ENCODE measurements around the gene NPIPB9. TPM values are rescaled to one million over a fixed set of nuclear protein-coding genes. Genes with fewer than 3 reads are reported as not detected.
"Not testable (repeated sequence)": the region's sequence is repeated elsewhere in the genome, so short reads cannot be mapped to it uniquely, and the experiment has no call there.

The NPIPB9 gene
- 0.14 TPM for polyA plus RNA-seq (2013, experiment 1 of 2)
- 0.12 TPM for polyA plus RNA-seq (2013, experiment 2 of 2)

DNA sequence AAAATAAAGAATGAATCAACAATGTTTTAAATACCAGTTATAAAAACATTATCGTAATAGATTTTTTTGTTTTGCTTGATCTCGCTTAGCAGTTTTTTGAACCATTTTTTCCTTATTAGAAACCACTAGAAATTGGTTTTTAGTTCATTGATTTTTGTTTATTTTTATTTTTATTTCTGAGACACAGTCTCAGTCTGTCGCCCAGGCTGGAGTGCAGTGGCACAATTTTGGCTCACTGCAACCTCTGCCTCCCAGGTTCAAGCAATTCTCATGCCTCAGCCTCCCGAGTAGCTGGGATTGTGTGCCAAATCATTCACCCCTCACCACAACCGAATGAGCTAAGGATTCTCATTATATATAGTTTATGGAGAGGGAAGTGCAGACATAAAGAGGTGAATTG, at the start of gene NPIPB9:
Gene NPIPB9 (plus strand): TSS at position 301 of the 400 bp plus-strand sequence.
- not testable (repeated sequence) for H3K4me3 ChIP-seq (ENCODE audit: insufficient read depth in 1 of 2, low read depth in 1 of 2, low read length in 2 of 2); H3K27ac ChIP-seq (ENCODE audit: low read length, poor library complexity, severe bottlenecking); H3K79me1 ChIP-seq (replicated peaks; ENCODE audit: low read length, poor library complexity, severe bottlenecking); H2BK120ac ChIP-seq (ENCODE audit: low read depth, low read length); H3K23ac ChIP-seq (ENCODE audit: low read length in 2 of 2); H3K9me3 ChIP-seq (ENCODE audit: control insufficient read depth, low read length); DNase-seq; H3K4me2 ChIP-seq (ENCODE audit: low read length, poor library complexity, severe bottlenecking); H3K4me1 ChIP-seq (ENCODE audit: control insufficient read depth, insufficient read depth, low read depth, low read length); H2BK12ac ChIP-seq (ENCODE audit: low read length in 2 of 2); H3K18ac ChIP-seq (ENCODE audit: low read depth in 1 of 2, low read length in 2 of 2); H2BK5ac ChIP-seq (ENCODE audit: low read depth, low read length, poor library complexity, severe bottlenecking); H3K4ac ChIP-seq (ENCODE audit: low read depth in 1 of 2, low read length in 2 of 2); H2AFZ ChIP-seq (ENCODE audit: low read depth, low read length); H3K27me3 ChIP-seq (ENCODE audit: control insufficient read depth in 1 of 2, insufficient read depth in 1 of 2, low read length in 2 of 2); H3K36me3 ChIP-seq (ENCODE audit: control insufficient read depth in 1 of 2, insufficient read depth in 2 of 2, low read depth in 1 of 2, low read length in 2 of 2); H2BK15ac ChIP-seq (ENCODE audit: low read depth, poor library complexity, severe bottlenecking); H3K9ac ChIP-seq (ENCODE audit: low read length); H4K8ac ChIP-seq (ENCODE audit: low read length); H2AK5ac ChIP-seq (ENCODE audit: low read length, severe bottlenecking); H3K14ac ChIP-seq (ENCODE audit: low read length in 2 of 2); H4K91ac ChIP-seq (ENCODE audit: low read length)
- no CpG with 5 or more reads among the region's 5 CpGs for WGBS

DNA sequence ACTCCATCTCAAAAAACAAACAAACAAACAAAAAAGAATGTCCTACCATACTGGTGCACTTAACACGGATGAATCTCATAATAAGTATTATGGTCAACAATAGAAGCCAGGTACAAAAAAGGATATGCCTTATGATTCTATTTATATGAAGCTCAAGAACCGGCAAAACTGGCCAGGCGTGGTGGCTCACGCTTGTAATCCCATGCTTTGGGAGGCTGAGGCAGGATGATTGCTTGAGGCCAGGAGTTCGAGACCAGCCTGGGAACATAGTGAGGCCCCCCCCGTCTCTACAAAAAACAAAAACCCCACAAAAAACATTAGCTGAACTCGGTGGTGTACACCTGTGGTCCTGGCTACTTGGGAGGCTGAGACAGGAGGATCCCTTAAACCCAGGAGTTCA, 47.3 kb upstream of the NPIPB9 start:
- WGBS = no CpG with 5 or more reads among the region's 7 CpGs
- not testable (repeated sequence) for H3K9ac ChIP-seq (ENCODE audit: low read length)

DNA sequence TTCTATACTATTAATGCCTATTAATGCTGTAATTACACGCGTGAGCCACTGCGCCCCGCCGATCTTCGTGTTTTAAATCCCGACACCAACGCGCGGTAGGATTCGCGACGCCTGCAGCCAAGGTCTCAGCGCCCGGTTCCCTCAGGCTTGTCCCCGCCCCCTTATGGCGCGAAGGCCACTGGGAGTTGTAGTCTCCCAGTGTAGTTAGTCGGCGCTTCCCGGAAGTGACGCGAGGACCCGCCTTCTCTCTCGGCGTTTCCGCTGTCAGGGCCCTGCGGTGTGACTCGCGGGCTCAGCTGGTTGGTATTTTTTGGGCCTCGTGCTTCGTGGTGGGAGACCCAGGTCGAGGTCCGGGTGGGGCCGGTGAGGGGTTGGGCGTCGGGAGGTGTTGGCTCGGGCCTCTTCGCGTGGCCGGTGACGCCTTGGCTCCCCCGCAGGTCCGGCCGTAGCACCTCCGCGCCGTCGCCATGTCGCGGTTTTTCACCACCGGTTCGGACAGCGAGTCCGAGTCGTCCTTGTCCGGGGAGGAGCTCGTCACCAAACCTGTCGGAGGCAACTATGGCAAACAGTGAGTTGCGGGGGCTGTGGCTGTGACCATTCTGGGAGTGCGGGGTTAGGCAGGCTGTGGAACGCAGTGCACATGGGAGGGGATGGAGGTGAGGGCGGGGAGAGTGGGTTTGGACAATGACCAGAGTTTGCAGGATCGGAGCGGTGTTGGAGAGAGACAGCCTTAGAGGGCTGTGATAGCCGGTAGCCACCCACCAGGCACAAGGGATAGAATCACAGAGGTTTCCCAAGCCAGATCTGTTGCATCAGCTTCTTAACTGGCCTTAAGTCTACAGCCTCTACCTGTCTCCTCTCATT, 40.1 kb upstream of the NPIPB9 start, which contains the start of gene EIF3C:
Gene EIF3C (plus strand): TSS at position 245 of the 864 bp plus-strand sequence. CDS start 223 bp downstream, at position 468.
- H3K23ac ChIP-seq (ENCODE audit: low read length in 2 of 2); H3K4me2 ChIP-seq (ENCODE audit: low read length, poor library complexity, severe bottlenecking); H3K4ac ChIP-seq (ENCODE audit: low read depth in 1 of 2, low read length in 2 of 2); H3K4me3 ChIP-seq (ENCODE audit: insufficient read depth in 1 of 2, low read depth in 1 of 2, low read length in 2 of 2); H4K8ac ChIP-seq (ENCODE audit: low read length); H2AFZ ChIP-seq (ENCODE audit: low read depth, low read length); H3K18ac ChIP-seq (ENCODE audit: low read depth in 1 of 2, low read length in 2 of 2); H2BK12ac ChIP-seq (ENCODE audit: low read length in 2 of 2); H3K9me3 ChIP-seq (ENCODE audit: control insufficient read depth, low read length); H2BK120ac ChIP-seq (ENCODE audit: low read depth, low read length); H3K27me3 ChIP-seq (ENCODE audit: control insufficient read depth in 1 of 2, insufficient read depth in 1 of 2, low read length in 2 of 2); H3K14ac ChIP-seq (ENCODE audit: low read length in 2 of 2); H3K4me1 ChIP-seq (ENCODE audit: control insufficient read depth, insufficient read depth, low read depth, low read length); H3K36me3 ChIP-seq (ENCODE audit: control insufficient read depth in 1 of 2, insufficient read depth in 2 of 2, low read depth in 1 of 2, low read length in 2 of 2); DNase-seq; H2AK5ac ChIP-seq (ENCODE audit: low read length, severe bottlenecking); H3K27ac ChIP-seq (ENCODE audit: low read length, poor library complexity, severe bottlenecking); H2BK5ac ChIP-seq (ENCODE audit: low read depth, low read length, poor library complexity, severe bottlenecking); H4K91ac ChIP-seq (ENCODE audit: low read length); H3K9ac ChIP-seq (ENCODE audit: low read length); H3K79me1 ChIP-seq (replicated peaks; ENCODE audit: low read length, poor library complexity, severe bottlenecking); H2BK15ac ChIP-seq (ENCODE audit: low read depth, poor library complexity, severe bottlenecking): not testable (repeated sequence)
- no CpG with 5 or more reads among the region's 66 CpGs for WGBS

More for the DNA sequence above, 47.3 kb upstream of the NPIPB9 start:
- H3K4me3 ChIP-seq (ENCODE audit: insufficient read depth in 1 of 2, low read depth in 1 of 2, low read length in 2 of 2); H2BK15ac ChIP-seq (ENCODE audit: low read depth, poor library complexity, severe bottlenecking); H3K27ac ChIP-seq (ENCODE audit: low read length, poor library complexity, severe bottlenecking); H2AK5ac ChIP-seq (ENCODE audit: low read length, severe bottlenecking); H4K8ac ChIP-seq (ENCODE audit: low read length); H3K27me3 ChIP-seq (ENCODE audit: control insufficient read depth in 1 of 2, insufficient read depth in 1 of 2, low read length in 2 of 2); H3K9me3 ChIP-seq (ENCODE audit: control insufficient read depth, low read length); H3K18ac ChIP-seq (ENCODE audit: low read depth in 1 of 2, low read length in 2 of 2); H3K4me2 ChIP-seq (ENCODE audit: low read length, poor library complexity, severe bottlenecking); H2BK5ac ChIP-seq (ENCODE audit: low read depth, low read length, poor library complexity, severe bottlenecking); H2BK12ac ChIP-seq (ENCODE audit: low read length in 2 of 2); H2BK120ac ChIP-seq (ENCODE audit: low read depth, low read length); H3K79me1 ChIP-seq (replicated peaks; ENCODE audit: low read length, poor library complexity, severe bottlenecking); H2AFZ ChIP-seq (ENCODE audit: low read depth, low read length); H3K14ac ChIP-seq (ENCODE audit: low read length in 2 of 2); H3K36me3 ChIP-seq (ENCODE audit: control insufficient read depth in 1 of 2, insufficient read depth in 2 of 2, low read depth in 1 of 2, low read length in 2 of 2); H3K23ac ChIP-seq (ENCODE audit: low read length in 2 of 2); H4K91ac ChIP-seq (ENCODE audit: low read length); DNase-seq; H3K4ac ChIP-seq (ENCODE audit: low read depth in 1 of 2, low read length in 2 of 2); H3K4me1 ChIP-seq (ENCODE audit: control insufficient read depth, insufficient read depth, low read depth, low read length): not testable (repeated sequence)

DNA sequence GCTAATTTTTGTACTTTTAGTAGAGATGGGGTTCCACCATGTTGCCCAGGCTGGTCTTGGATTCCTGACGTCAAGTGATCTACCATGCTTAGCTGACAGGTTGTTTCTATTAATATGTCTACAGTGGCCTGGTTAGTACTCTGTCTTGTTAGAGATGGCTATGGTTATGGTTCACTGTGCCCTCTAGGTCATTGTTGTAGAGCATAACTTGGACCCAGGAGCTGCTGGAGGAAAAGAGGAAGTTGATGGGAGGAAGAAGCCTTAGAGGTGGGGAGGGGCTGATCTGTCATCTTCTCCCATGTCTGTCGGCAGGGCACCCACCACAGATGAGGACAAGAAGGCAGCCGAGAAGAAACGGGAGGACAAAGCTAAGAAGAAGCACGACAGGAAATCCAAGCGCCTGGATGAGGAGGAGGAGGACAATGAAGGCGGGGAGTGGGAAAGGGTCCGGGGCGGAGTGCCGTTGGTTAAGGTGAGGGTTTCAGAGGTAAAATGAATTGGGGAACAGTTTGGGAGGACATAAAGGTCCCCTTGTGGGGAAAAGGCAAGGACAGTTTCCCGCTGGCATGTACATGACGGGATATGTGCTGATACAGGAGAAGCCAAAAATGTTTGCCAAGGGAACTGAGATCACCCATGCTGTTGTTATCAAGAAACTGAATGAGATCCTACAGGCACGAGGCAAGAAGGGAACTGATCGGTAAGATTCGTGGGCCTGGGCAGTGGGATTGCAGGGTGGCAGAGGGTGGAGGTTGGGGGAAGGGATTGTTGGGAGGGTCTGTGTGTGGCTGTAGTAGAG, 28.5 kb upstream of the NPIPB9 start:
- H4K91ac ChIP-seq (ENCODE audit: low read length); H3K79me1 ChIP-seq (replicated peaks; ENCODE audit: low read length, poor library complexity, severe bottlenecking); H4K8ac ChIP-seq (ENCODE audit: low read length); H3K4me1 ChIP-seq (ENCODE audit: control insufficient read depth, insufficient read depth, low read depth, low read length); H2BK12ac ChIP-seq (ENCODE audit: low read length in 2 of 2); H3K18ac ChIP-seq (ENCODE audit: low read depth in 1 of 2, low read length in 2 of 2); H3K4ac ChIP-seq (ENCODE audit: low read depth in 1 of 2, low read length in 2 of 2); H3K27me3 ChIP-seq (ENCODE audit: control insufficient read depth in 1 of 2, insufficient read depth in 1 of 2, low read length in 2 of 2); H2BK120ac ChIP-seq (ENCODE audit: low read depth, low read length); H3K36me3 ChIP-seq (ENCODE audit: control insufficient read depth in 1 of 2, insufficient read depth in 2 of 2, low read depth in 1 of 2, low read length in 2 of 2); H2BK15ac ChIP-seq (ENCODE audit: low read depth, poor library complexity, severe bottlenecking); H2AFZ ChIP-seq (ENCODE audit: low read depth, low read length); H3K14ac ChIP-seq (ENCODE audit: low read length in 2 of 2); H3K4me3 ChIP-seq (ENCODE audit: insufficient read depth in 1 of 2, low read depth in 1 of 2, low read length in 2 of 2); H3K4me2 ChIP-seq (ENCODE audit: low read length, poor library complexity, severe bottlenecking); H2AK5ac ChIP-seq (ENCODE audit: low read length, severe bottlenecking); H3K9ac ChIP-seq (ENCODE audit: low read length); H3K23ac ChIP-seq (ENCODE audit: low read length in 2 of 2); H3K27ac ChIP-seq (ENCODE audit: low read length, poor library complexity, severe bottlenecking); H3K9me3 ChIP-seq (ENCODE audit: control insufficient read depth, low read length); H2BK5ac ChIP-seq (ENCODE audit: low read depth, low read length, poor library complexity, severe bottlenecking); DNase-seq: not testable (repeated sequence)
- 97% methylated on average over 8 of the region's 15 CpGs for whole genome bisulfite sequencing
